HFF-Myc (cell line): ENCODE results near the gene KIF27.

Experiments used
- DNase-seq: peaks from one replicate; pipeline ENCODE4 v3.0.0-alpha.2; 2011; ENCODE audit warnings: low read depth; ENCODE audit errors: extremely low read depth
- H3K4me3 ChIP-seq: replicated peaks from 2 replicates; pipeline ENCODE4 v1.5.1; 2011; ENCODE audit warnings: low read depth, mild to moderate bottlenecking, control low read depth, low read length
- TF ChIP-seq, protein P1 (sequence below): IDR thresholded peaks from 2 replicates; pipeline ENCODE4 v1.5.1; 2012; ENCODE audit warnings: mild to moderate bottlenecking, low read depth, low read length, control low read depth; ENCODE audit errors: missing control alignments

The KIF27 gene

DNA sequence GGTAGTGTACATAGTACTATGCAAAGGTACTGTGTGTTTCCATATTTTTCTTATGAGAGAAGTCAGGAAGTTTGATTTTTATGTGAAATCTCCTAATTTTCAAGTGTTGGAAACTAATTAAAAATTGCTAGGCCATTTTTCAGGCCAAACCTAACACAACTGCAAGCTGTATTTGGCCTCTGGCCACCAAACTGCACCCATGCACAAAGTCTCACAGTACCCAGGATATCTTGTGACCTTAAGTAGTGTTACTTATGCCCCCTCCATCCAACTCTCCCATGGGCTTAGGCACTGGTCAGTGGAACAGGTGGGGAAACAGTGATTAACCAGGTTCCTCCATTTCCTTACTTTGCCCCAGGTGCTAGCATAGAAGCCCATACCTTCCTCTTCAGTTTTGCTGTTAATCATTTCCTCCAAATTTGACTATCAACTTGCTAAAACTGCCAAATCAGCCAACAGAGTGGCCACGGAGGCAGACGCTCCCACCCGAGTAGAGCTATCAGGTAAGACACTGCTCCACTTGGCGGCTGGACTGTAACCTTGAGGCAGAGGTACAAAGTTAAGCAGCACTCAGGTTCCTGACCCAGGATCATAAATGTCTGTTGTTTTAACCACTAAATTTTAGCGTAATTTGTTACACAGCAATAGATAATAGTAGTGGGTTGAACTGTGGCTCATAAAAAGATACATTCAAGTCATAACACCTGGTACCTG, 19.5 kb upstream of the KIF27 start:
- DNase-seq, result no peak
- TF ChIP-seq, protein P1, sequence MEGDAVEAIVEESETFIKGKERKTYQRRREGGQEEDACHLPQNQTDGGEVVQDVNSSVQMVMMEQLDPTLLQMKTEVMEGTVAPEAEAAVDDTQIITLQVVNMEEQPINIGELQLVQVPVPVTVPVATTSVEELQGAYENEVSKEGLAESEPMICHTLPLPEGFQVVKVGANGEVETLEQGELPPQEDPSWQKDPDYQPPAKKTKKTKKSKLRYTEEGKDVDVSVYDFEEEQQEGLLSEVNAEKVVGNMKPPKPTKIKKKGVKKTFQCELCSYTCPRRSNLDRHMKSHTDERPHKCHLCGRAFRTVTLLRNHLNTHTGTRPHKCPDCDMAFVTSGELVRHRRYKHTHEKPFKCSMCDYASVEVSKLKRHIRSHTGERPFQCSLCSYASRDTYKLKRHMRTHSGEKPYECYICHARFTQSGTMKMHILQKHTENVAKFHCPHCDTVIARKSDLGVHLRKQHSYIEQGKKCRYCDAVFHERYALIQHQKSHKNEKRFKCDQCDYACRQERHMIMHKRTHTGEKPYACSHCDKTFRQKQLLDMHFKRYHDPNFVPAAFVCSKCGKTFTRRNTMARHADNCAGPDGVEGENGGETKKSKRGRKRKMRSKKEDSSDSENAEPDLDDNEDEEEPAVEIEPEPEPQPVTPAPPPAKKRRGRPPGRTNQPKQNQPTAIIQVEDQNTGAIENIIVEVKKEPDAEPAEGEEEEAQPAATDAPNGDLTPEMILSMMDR, result no peak
- no peak overlapping the region for H3K4me3 ChIP-seq

DNA sequence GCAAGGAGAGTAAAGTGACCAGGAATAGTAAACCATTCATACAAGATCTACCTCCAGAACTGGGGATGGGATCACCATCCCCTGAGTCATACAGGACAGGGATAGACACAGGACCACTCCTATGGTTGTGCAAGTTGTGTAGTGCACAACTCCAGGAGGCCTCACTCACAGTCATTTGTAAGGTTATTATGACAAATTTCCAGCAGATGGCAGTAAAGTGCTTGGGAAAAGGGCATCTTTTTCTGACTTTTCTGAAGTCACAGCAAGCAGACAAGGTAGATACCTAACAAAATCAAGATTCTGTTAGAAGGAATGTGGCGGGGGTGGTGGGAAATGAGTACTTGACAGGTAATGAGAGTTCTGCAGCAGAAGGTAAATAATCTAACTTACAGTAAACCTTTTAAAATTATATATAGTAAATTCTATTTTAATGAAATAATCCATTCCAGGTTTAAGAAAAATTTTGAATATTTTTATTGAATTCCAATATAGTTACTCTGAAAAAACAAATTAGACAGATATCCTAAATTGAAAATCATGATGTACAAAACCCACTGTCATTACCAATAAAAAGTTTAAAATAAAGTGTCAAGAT, 16.7 kb upstream of the KIF27 start:
- no peak for DNase-seq
- H3K4me3 ChIP-seq, result no peak overlapping the region
- TF ChIP-seq, protein P1, result peak; percentile 43

DNA sequence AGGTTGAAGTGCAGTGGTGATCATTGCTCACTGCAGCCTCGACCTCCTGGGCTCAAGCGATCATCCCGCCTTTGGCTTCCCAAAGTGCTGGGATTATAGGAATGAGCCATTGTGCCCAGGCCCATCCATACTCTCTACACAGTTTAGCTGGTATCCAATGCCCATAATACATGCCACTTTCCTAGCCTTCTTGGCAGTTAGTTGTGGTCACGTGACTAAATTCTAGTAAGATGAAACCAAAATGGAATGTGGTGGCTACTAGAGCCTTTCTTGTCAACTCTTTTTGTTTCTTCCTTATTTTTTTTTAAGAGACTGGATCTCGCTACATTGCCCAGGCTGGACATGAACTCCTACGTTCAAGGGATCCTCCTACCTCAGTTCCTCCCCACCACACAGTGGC, 15.3 kb upstream of the KIF27 start:
- TF ChIP-seq, protein P1, result no peak
- no peak for DNase-seq
- no peak overlapping the region for H3K4me3 ChIP-seq

DNA sequence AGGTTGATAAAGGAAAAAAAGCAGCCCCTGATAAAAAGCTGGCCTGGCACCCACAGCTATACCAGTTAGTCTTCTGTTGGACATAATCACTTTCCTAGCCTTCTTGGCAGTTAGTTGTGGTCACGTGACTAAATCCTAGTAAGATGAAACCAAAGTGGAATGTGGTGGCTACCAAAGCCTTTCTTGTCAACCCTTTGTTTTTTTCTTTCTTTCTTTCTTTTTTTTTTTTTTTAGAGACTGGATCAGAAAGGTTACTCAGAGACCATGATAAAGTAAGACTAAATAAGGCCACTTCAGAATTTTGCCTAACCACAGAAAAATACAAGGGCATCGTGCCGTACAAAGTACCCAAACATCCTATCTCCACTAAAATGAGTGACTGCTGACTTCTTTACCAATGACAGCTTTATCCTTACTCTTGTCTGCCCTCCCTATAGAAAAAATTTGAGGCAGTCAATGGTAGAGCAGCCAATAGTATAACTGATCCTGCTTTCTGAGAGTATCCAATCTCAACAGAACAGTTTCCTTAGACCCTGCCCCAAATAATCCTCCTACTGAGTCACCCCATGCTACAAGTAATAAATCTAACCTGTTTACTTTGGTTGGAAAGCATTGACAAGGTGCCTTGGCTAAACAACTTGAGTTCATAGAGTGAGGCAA, 14.2 kb upstream of the KIF27 start:
- TF ChIP-seq, protein P1, result no peak
- peak; percentile 59 for DNase-seq
- H3K4me3 ChIP-seq, result no peak overlapping the region

DNA sequence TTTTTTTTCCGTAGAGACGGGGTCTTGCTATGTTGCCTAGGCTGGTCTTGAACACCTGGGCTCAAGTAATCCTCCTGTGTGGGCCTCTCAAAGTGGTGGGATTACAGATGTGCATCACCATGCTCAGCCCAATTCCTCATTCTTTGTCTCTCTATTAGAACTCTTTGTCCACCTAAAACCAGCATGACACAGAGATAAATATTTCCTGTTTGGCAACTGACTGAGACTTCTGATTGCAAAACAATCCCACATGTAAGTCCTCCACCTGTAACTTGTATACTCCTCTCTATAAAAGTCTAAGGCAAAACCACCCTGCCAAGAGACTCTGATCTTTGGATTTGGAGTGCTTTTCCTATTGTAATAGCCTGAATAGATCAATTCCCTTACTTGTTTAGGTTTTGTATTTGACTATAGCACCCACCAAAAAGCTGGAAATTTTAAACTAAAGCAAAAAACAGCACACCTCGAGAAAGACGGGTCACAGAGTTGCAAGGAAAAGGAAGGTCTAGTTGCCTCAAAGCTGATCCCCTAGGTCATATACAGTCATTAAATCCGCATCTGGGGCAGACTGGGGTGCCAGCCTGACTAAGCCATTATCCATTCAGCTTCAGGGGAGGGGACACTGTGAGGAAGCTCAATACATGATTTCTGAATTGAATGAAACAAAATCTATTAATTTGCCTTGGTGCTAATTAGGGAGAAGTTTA, 13.5 kb upstream of the KIF27 start:
- DNase-seq, result no peak
- H3K4me3 ChIP-seq, result no peak overlapping the region
- TF ChIP-seq, protein P1, result no peak

DNA sequence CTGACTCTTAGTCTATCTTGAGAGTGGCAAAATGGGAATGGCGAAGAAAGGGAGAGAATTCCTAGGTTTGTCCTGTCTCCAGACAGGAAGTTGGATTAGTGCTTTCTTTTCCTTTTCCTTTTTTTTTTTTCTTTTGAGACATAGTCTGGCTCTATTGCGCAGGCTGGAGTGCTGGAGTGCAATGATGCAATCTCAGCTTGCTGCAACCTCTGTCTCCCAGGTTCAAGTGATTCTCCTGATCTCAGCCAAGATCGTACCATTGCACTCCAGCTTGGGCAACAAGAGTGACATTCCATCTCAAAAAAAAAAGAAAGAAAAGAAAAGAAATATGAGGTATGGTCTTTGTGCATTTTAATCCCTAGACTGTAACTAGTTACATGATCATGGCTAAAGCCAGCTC, 12.6 kb upstream of the KIF27 start:
- no peak overlapping the region for H3K4me3 ChIP-seq
- DNase-seq, result no peak
- TF ChIP-seq, protein P1, result no peak
